ENCODE measurements around the gene BRD7.

GRCh38 chr16:50384500-50385135 is 15.8 kb upstream of the BRD7 start:
- no peak for TF ChIP-seq SP1 (IDR thresholded peaks at IDR 0.05)
- TF ChIP-seq, protein P1, sequence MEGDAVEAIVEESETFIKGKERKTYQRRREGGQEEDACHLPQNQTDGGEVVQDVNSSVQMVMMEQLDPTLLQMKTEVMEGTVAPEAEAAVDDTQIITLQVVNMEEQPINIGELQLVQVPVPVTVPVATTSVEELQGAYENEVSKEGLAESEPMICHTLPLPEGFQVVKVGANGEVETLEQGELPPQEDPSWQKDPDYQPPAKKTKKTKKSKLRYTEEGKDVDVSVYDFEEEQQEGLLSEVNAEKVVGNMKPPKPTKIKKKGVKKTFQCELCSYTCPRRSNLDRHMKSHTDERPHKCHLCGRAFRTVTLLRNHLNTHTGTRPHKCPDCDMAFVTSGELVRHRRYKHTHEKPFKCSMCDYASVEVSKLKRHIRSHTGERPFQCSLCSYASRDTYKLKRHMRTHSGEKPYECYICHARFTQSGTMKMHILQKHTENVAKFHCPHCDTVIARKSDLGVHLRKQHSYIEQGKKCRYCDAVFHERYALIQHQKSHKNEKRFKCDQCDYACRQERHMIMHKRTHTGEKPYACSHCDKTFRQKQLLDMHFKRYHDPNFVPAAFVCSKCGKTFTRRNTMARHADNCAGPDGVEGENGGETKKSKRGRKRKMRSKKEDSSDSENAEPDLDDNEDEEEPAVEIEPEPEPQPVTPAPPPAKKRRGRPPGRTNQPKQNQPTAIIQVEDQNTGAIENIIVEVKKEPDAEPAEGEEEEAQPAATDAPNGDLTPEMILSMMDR (IDR thresholded peaks at IDR 0.05; ENCODE audit: low read depth, low read length, missing input control), result no peak
- TF ChIP-seq, protein P2, sequence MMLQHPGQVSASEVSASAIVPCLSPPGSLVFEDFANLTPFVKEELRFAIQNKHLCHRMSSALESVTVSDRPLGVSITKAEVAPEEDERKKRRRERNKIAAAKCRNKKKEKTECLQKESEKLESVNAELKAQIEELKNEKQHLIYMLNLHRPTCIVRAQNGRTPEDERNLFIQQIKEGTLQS (IDR thresholded peaks at IDR 0.05), result no peak
- TF ChIP-seq FOXA1 (IDR thresholded peaks at IDR 0.05), result no peak

Measured in liver (tissue), 3 donors.